Naive thymus-derived CD4-positive, alpha-beta T cell (primary cell): ENCODE measurements around the gene ZNF385D. TPM values are rescaled to one million over a fixed set of nuclear protein-coding genes. Genes with fewer than 3 reads are reported as not detected.

Experiments
- ATAC-seq: fragments of 150-1000 bp; cut with Tn5 transposase; 2 replicates; pipeline ENCODE4 v1.10.0; 2021; ENCODE audit warnings: mild to moderate bottlenecking, moderate library complexity
- CTCF ChIA-PET: fragments of 350-600 bp; sonication (Branson Sonifier 250); formaldehyde crosslinking; loops from one replicate; lab custom pipeline; 2021; ENCODE audit warnings: antibody characterized with exemption; lab: Charles Lee
- POLR2A ChIA-PET: fragments of 350-600 bp; sonication (Branson Sonifier 250); formaldehyde crosslinking; loops from one replicate; lab custom pipeline; 2021; ENCODE audit warnings: antibody characterized with exemption, inconsistent platforms; lab: Charles Lee
- DNase-seq, 9 donors: peaks; one replicate each; pipeline versions ENCODE4 v3.0.0 to v3.0.0-alpha.2; 2020 to 2022; ENCODE audit warnings: mixed read lengths in 1 of 9
- H3K27ac ChIP-seq: one replicate; pipeline ENCODE4 v1.7.0; 2013; ENCODE audit warnings: mild to moderate bottlenecking, low read depth, low read length, moderate library complexity
- H3K27me3 ChIP-seq, 2 donors: one replicate each; pipeline ENCODE4 v1.7.0; 2013; ENCODE audit warnings: low read length in 2 of 2, mild to moderate bottlenecking in 2 of 2, moderate library complexity in 2 of 2; ENCODE audit not compliant: control insufficient read depth in 2 of 2, insufficient read depth in 2 of 2
- H3K36me3 ChIP-seq, 3 experiments: 1 replicate in 2 of 3; 2 replicates in 1 of 3; pipeline ENCODE4 v1.7.0; 2013; ENCODE audit warnings: low read length in 3 of 3, mild to moderate bottlenecking in 3 of 3, moderate library complexity in 1 of 3; ENCODE audit not compliant: insufficient read depth in 3 of 3, control insufficient read depth in 2 of 3
- H3K4me1 ChIP-seq, 2 donors: one replicate each; pipeline ENCODE4 v1.7.0; 2013; ENCODE audit warnings: low read length in 2 of 2, mild to moderate bottlenecking in 2 of 2, moderate library complexity in 1 of 2; ENCODE audit not compliant: control insufficient read depth in 2 of 2, insufficient read depth in 2 of 2
- H3K4me3 ChIP-seq: 2 replicates; pipeline ENCODE4 v1.7.0; 2013; ENCODE audit warnings: mild to moderate bottlenecking, low read length
- H3K9me3 ChIP-seq, 3 experiments: 1 replicate in 2 of 3; 2 replicates in 1 of 3; pipeline ENCODE4 v1.7.0; 2013; ENCODE audit warnings: low read length in 3 of 3; ENCODE audit not compliant: control insufficient read depth in 2 of 3
- H3K27ac Mint-ChIP-seq, 9 donors: one replicate each; pipeline ENCODE4 v1.8.0; 2020 to 2022; ENCODE audit warnings: mixed read lengths in 9 of 9, mild to moderate bottlenecking in 8 of 9, moderate library complexity in 5 of 9, inconsistent platforms in 2 of 9
- H3K27me3 Mint-ChIP-seq, 5 donors: one replicate each; pipeline ENCODE4 v1.8.0; 2021 to 2022; ENCODE audit warnings: mixed read lengths in 5 of 5, mild to moderate bottlenecking in 1 of 5
- H3K36me3 Mint-ChIP-seq, 5 donors: one replicate each; pipeline ENCODE4 v1.8.0; 2020 to 2022; ENCODE audit warnings: mixed read lengths in 5 of 5, mild to moderate bottlenecking in 3 of 5, inconsistent platforms in 1 of 5
- H3K4me1 Mint-ChIP-seq, 7 donors: one replicate each; pipeline ENCODE4 v1.8.0; 2020 to 2022; ENCODE audit warnings: mixed read lengths in 7 of 7, mild to moderate bottlenecking in 3 of 7, inconsistent platforms in 1 of 7
- H3K4me3 Mint-ChIP-seq, 10 donors: one replicate each; pipeline ENCODE4 v1.8.0; 2020 to 2022; ENCODE audit warnings: mild to moderate bottlenecking in 10 of 10, mixed read lengths in 10 of 10, moderate library complexity in 6 of 10, inconsistent platforms in 2 of 10
- H3K9me3 Mint-ChIP-seq, 11 donors: one replicate each; pipeline ENCODE4 v1.8.0; 2020 to 2022; ENCODE audit warnings: mixed read lengths in 11 of 11, mild to moderate bottlenecking in 4 of 11, inconsistent platforms in 1 of 11, moderate library complexity in 1 of 11
- intact Hi-C, 2 donors: fragments of 100-400 bp; cut with micrococcal nuclease; formaldehyde crosslinking; loops; one replicate each; pipeline ENCODE4 v1.15.1; 2023
- polyA plus RNA-seq, 2 donors: library from polyadenylated mRNA; unstranded; fragments of 300-500 nt; fragmentation: Illumina TruSeq; gene quantifications; one replicate each; pipeline ENCODE4 v1.2.3, GENCODE V29; 2021
- total RNA-seq, 6 experiments: library from RNA in 5 of 6; stranded (reverse) in 5 of 6; gene quantifications; 1 replicate in 5 of 6; 2 replicates in 1 of 6; pipeline ENCODE4 v1.2.3 and lab custom pipeline; 2021 to 2026

Gene ZNF385D
- total and polyA plus RNA-seq, 7 experiments from 2014 or later, result 0.03 to 1.1 TPM; not detected in 5

GRCh38 chr3:21645121-21645897 lies 105.7 kb downstream of the ZNF385D start:
- ChIA-PET POLR2A (no interaction called here), CTCF (no interaction called here)
- no peaks in the 10 kb centered on the region for H3K4me1 ChIP-seq
- H3K27ac ChIP-seq, result no peak overlapping the region
- ATAC-seq (no peak), DNase-seq (no peak)
- no peaks in the 10 kb centered on the region for H3K27me3 ChIP-seq
- intact Hi-C loops, result no loop called here
- Mint-ChIP-seq H3K9me3 (peaks cover 0 to 22% (median 9%) of the 10 kb centered on the region in 11 donors), H3K4me1 (no peaks in the 10 kb centered on the region), H3K27me3 (peaks cover 0 to 1% (median 0%) of the 10 kb centered on the region in 5 donors), H3K4me3 (no peak overlapping the region), H3K27ac (no peak overlapping the region), H3K36me3 (no peaks in the 10 kb centered on the region)
- no peaks in the 10 kb centered on the region for H3K36me3 ChIP-seq
- no peaks in the 10 kb centered on the region for H3K9me3 ChIP-seq
- no peak overlapping the region for H3K4me3 ChIP-seq

- Mint-ChIP-seq H3K4me1 (no peaks in the 10 kb centered on the region), H3K27me3 (peaks cover 0 to 4% (median 0%) of the 10 kb centered on the region in 5 donors), H3K4me3 (no peak overlapping the region), H3K9me3 (peaks cover 0 to 22% (median 11%) of the 10 kb centered on the region in 11 donors), H3K36me3 (no peaks in the 10 kb centered on the region), H3K27ac (no peak overlapping the region)
- no peaks in the 10 kb centered on the region for H3K4me1 ChIP-seq
- no peaks in the 10 kb centered on the region for H3K27me3 ChIP-seq
- no peak for DNase-seq
- CTCF ChIA-PET, result no interaction called here
- no peak overlapping the region for H3K4me3 ChIP-seq
- no peak overlapping the region for H3K27ac ChIP-seq
- intact Hi-C loops, result no loop called here
- H3K9me3 ChIP-seq, result no peaks in the 10 kb centered on the region
- no peak for ATAC-seq
- H3K36me3 ChIP-seq, result no peaks in the 10 kb centered on the region
- POLR2A ChIA-PET, result no interaction called here
These were observed 106.7 kb downstream of the ZNF385D start for GRCh38 chr3:21644268-21644667.

- Histone ChIP-seq H3K27me3 (no peaks in the 10 kb centered on the region), H3K9me3 (no peaks in the 10 kb centered on the region), H3K36me3 (no peaks in the 10 kb centered on the region), H3K4me1 (no peaks in the 10 kb centered on the region), H3K4me3 (no peak overlapping the region), H3K27ac (no peak overlapping the region)
- H3K4me3 Mint-ChIP-seq, result no peak overlapping the region
- intact Hi-C loops, result no loop called here
- ChIA-PET CTCF (no interaction called here), POLR2A (no interaction called here)
- no peak overlapping the region for H3K27ac Mint-ChIP-seq
- H3K4me1 Mint-ChIP-seq, result no peaks in the 10 kb centered on the region
- peaks cover 0 to 4% (median 0%) of the 10 kb centered on the region in 5 donors for H3K27me3 Mint-ChIP-seq
- no peaks in the 10 kb centered on the region for H3K36me3 Mint-ChIP-seq
- ATAC-seq, result no peak
- H3K9me3 Mint-ChIP-seq, result peaks cover 0 to 22% (median 11%) of the 10 kb centered on the region in 11 donors
- no peak for DNase-seq
These were observed 107.3 kb downstream of the ZNF385D start for GRCh38 chr3:21643752-21644151.

GRCh38 chr3:21642433-21642832 lies 108.6 kb downstream of the ZNF385D start:
- Histone ChIP-seq H3K36me3 (no peaks in the 10 kb centered on the region), H3K27ac (no peak overlapping the region), H3K4me1 (no peaks in the 10 kb centered on the region), H3K9me3 (no peaks in the 10 kb centered on the region), H3K27me3 (no peaks in the 10 kb centered on the region), H3K4me3 (no peak overlapping the region)
- Mint-ChIP-seq H3K9me3 (peaks cover 0 to 20% (median 8%) of the 10 kb centered on the region in 11 donors), H3K36me3 (no peaks in the 10 kb centered on the region), H3K4me1 (no peaks in the 10 kb centered on the region), H3K4me3 (no peak overlapping the region), H3K27ac (no peak overlapping the region), H3K27me3 (peaks cover 0 to 4% (median 0%) of the 10 kb centered on the region in 5 donors)
- ChIA-PET POLR2A (no interaction called here), CTCF (no interaction called here)
- DNase-seq (no peak), ATAC-seq (no peak)
- intact Hi-C loops, result no loop called here

GRCh38 chr3:21641959-21642358 lies 109.1 kb downstream of the ZNF385D start:
- DNase-seq (no peak), ATAC-seq (no peak)
- intact Hi-C loops, result no loop called here
- no peaks in the 10 kb centered on the region for H3K36me3 ChIP-seq
- ChIA-PET CTCF (no interaction called here), POLR2A (no interaction called here)
- H3K9me3 ChIP-seq, result no peaks in the 10 kb centered on the region
- Mint-ChIP-seq H3K9me3 (peaks cover 0 to 20% (median 8%) of the 10 kb centered on the region in 11 donors), H3K36me3 (no peaks in the 10 kb centered on the region), H3K27me3 (peaks cover 0 to 4% (median 0%) of the 10 kb centered on the region in 5 donors), H3K4me3 (no peak overlapping the region), H3K4me1 (no peaks in the 10 kb centered on the region), H3K27ac (no peak overlapping the region)
- no peaks in the 10 kb centered on the region for H3K27me3 ChIP-seq
- H3K4me1 ChIP-seq, result no peaks in the 10 kb centered on the region
- H3K4me3 ChIP-seq, result no peak overlapping the region
- H3K27ac ChIP-seq, result no peak overlapping the region

- Mint-ChIP-seq H3K36me3 (no peaks in the 10 kb centered on the region), H3K4me1 (no peaks in the 10 kb centered on the region), H3K4me3 (no peak overlapping the region), H3K27me3 (peaks cover 0 to 4% (median 0%) of the 10 kb centered on the region in 5 donors), H3K27ac (no peak overlapping the region), H3K9me3 (peaks cover 3 to 17% (median 7%) of the 10 kb centered on the region in 11 donors)
- intact Hi-C loops, result no loop called here
- Histone ChIP-seq H3K4me1 (no peaks in the 10 kb centered on the region), H3K4me3 (no peak overlapping the region), H3K36me3 (no peaks in the 10 kb centered on the region), H3K27ac (no peak overlapping the region), H3K9me3 (no peaks in the 10 kb centered on the region), H3K27me3 (no peaks in the 10 kb centered on the region)
- ChIA-PET POLR2A (no interaction called here), CTCF (no interaction called here)
- DNase-seq (no peak), ATAC-seq (no peak)
These were observed 112.5 kb downstream of the ZNF385D start for GRCh38 chr3:21638488-21638887.

GRCh38 chr3:21634112-21634511 lies 116.9 kb downstream of the ZNF385D start:
- intact Hi-C loops, result no loop called here
- DNase-seq, result no peak

More at GRCh38 chr3:21634112-21634511, 116.9 kb downstream of the ZNF385D start:
- H3K27me3 ChIP-seq, result no peaks in the 10 kb centered on the region
- H3K4me3 ChIP-seq, result no peak overlapping the region
- no peak for ATAC-seq
- H3K27me3 Mint-ChIP-seq, result no peaks in the 10 kb centered on the region
- no peaks in the 10 kb centered on the region for H3K36me3 ChIP-seq
- no peak overlapping the region for H3K27ac ChIP-seq
- H3K4me1 ChIP-seq, result no peaks in the 10 kb centered on the region
- POLR2A ChIA-PET, result no interaction called here
- no peaks in the 10 kb centered on the region for H3K4me1 Mint-ChIP-seq
- CTCF ChIA-PET, result no interaction called here
- H3K9me3 ChIP-seq, result no peaks in the 10 kb centered on the region
- peaks cover 0 to 20% (median 3%) of the 10 kb centered on the region in 11 donors for H3K9me3 Mint-ChIP-seq
- H3K27ac Mint-ChIP-seq, result no peak overlapping the region
- H3K36me3 Mint-ChIP-seq, result no peaks in the 10 kb centered on the region
- no peak overlapping the region for H3K4me3 Mint-ChIP-seq
